Ishikawa (cell line): ENCODE data around the gene NR2F1-AS1.

ENCODE experiments used
- CEBPB ChIP-seq: IDR thresholded peaks from 2 replicates; pipeline ENCODE4 v1.6.1; 2012
- CREB1 ChIP-seq: IDR thresholded peaks from 2 replicates; pipeline ENCODE4 v1.6.1; 2012; ENCODE audit warnings: low read depth
- EGR1 ChIP-seq: IDR thresholded peaks from 2 replicates; pipeline ENCODE4 v1.6.1; 2012
- EP300 ChIP-seq: IDR thresholded peaks from 2 replicates; pipeline ENCODE4 v1.6.1; 2012; ENCODE audit warnings: borderline replicate concordance
- FOXM1 ChIP-seq: IDR thresholded peaks from 2 replicates; pipeline ENCODE4 v1.6.1; 2012; ENCODE audit warnings: low read depth, borderline replicate concordance
- NFIC ChIP-seq: IDR thresholded peaks from 2 replicates; pipeline ENCODE4 v1.6.1; 2012
- RAD21 ChIP-seq: IDR thresholded peaks from 2 replicates; pipeline ENCODE4 v1.6.1; 2012; ENCODE audit warnings: low read depth
- TAF1 ChIP-seq: IDR thresholded peaks from 2 replicates; pipeline ENCODE4 v1.6.1; 2012; ENCODE audit warnings: low read depth, mild to moderate bottlenecking
- TCF12 ChIP-seq: IDR thresholded peaks from 2 replicates; pipeline ENCODE4 v1.6.1; 2012; ENCODE audit warnings: low read depth
- TEAD4 ChIP-seq: IDR thresholded peaks from 2 replicates; pipeline ENCODE4 v1.6.1; 2012
- YY1 ChIP-seq: IDR thresholded peaks from 2 replicates; pipeline ENCODE4 v1.6.1; 2012; ENCODE audit warnings: low read depth
- ZBTB7A ChIP-seq: IDR thresholded peaks from 2 replicates; pipeline ENCODE4 v1.6.1; 2012; ENCODE audit warnings: low read depth
- TF ChIP-seq, protein P1 (sequence below): IDR thresholded peaks from 2 replicates; pipeline ENCODE4 v1.6.1; 2012
- TF ChIP-seq, protein P2 (sequence below): IDR thresholded peaks from 2 replicates; pipeline ENCODE4 v1.6.1; 2012
- TF ChIP-seq, protein P3 (sequence below): IDR thresholded peaks from 2 replicates; pipeline ENCODE4 v1.6.1; 2012; ENCODE audit warnings: low read depth, mild to moderate bottlenecking

The NR2F1-AS1 gene

DNA sequence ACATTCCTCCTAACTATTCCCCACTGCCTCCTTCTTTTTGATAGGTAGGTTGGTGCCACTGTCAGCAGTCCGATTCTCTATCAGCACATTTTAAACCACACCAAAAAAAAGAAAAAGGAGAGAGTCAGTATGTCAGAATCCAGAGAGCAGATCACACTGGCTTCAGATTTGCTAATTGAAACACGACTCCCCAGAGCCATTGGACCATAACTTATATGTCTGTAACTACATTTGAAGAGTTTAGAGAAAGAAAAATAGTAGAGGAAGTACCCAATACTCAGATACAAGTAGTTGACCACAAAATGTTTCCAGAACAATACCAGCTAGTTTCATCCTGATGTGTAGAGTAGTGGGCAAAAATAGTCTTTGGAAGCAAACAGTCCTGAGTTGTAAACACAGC is 216.6 kb downstream of the NR2F1-AS1 start:
- no peak for TF ChIP-seq TEAD4
- TF ChIP-seq, protein P1, sequence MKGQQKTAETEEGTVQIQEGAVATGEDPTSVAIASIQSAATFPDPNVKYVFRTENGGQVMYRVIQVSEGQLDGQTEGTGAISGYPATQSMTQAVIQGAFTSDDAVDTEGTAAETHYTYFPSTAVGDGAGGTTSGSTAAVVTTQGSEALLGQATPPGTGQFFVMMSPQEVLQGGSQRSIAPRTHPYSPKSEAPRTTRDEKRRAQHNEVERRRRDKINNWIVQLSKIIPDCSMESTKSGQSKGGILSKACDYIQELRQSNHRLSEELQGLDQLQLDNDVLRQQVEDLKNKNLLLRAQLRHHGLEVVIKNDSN, result no peak
- TF ChIP-seq RAD21, result no peak
- TF ChIP-seq CREB1, result no peak
- TF ChIP-seq CEBPB, result no peak
- no peak for TF ChIP-seq TCF12
- TF ChIP-seq, protein P2, sequence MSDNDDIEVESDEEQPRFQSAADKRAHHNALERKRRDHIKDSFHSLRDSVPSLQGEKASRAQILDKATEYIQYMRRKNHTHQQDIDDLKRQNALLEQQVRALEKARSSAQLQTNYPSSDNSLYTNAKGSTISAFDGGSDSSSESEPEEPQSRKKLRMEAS, result no peak
- TF ChIP-seq TAF1, result no peak
- no peak for TF ChIP-seq ZBTB7A
- no peak for TF ChIP-seq NFIC
- no peak for TF ChIP-seq FOXM1
- no peak for TF ChIP-seq YY1
- TF ChIP-seq EGR1, result no peak
- TF ChIP-seq EP300, result no peak
- TF ChIP-seq, protein P3, sequence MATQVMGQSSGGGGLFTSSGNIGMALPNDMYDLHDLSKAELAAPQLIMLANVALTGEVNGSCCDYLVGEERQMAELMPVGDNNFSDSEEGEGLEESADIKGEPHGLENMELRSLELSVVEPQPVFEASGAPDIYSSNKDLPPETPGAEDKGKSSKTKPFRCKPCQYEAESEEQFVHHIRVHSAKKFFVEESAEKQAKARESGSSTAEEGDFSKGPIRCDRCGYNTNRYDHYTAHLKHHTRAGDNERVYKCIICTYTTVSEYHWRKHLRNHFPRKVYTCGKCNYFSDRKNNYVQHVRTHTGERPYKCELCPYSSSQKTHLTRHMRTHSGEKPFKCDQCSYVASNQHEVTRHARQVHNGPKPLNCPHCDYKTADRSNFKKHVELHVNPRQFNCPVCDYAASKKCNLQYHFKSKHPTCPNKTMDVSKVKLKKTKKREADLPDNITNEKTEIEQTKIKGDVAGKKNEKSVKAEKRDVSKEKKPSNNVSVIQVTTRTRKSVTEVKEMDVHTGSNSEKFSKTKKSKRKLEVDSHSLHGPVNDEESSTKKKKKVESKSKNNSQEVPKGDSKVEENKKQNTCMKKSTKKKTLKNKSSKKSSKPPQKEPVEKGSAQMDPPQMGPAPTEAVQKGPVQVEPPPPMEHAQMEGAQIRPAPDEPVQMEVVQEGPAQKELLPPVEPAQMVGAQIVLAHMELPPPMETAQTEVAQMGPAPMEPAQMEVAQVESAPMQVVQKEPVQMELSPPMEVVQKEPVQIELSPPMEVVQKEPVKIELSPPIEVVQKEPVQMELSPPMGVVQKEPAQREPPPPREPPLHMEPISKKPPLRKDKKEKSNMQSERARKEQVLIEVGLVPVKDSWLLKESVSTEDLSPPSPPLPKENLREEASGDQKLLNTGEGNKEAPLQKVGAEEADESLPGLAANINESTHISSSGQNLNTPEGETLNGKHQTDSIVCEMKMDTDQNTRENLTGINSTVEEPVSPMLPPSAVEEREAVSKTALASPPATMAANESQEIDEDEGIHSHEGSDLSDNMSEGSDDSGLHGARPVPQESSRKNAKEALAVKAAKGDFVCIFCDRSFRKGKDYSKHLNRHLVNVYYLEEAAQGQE, result no peak

DNA sequence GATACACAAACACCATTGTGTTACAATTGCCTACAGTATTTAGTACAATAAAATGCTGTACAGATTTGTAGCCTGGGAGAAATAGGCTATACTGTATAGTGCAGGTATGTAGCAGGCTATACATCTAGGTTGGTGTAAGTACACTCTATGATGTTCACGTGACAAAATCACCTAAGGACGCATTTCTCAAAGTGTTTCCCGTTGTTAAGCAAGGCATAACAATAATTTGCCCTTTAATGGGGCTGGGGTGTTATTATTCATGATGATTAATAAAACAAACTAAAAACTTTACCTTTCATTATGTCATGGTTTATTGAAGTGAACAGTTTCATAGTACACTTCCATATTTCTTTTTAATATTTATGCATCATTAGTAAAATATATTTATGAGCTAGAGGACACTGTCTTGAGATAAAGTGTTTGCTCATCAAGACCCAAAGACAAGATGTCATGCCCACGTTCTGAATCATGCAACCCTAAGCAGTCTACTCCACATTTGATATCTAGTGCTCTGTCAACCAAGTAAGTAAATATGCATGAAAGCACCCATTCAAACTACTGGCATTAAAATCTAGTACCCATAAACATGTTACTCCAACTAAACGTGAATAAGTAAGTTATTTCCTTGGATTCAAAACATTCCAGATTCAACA is 220.5 kb downstream of the NR2F1-AS1 start:
- TF ChIP-seq, protein P3, result no peak
- TF ChIP-seq RAD21 (no peak), EP300 (no peak), ZBTB7A (no peak), TAF1 (no peak), FOXM1 (no peak), CEBPB (no peak), EGR1 (no peak), CREB1 (no peak), TCF12 (no peak), NFIC (no peak), TEAD4 (no peak), YY1 (no peak)
- TF ChIP-seq, protein P2, result no peak
- TF ChIP-seq, protein P1, result no peak

DNA sequence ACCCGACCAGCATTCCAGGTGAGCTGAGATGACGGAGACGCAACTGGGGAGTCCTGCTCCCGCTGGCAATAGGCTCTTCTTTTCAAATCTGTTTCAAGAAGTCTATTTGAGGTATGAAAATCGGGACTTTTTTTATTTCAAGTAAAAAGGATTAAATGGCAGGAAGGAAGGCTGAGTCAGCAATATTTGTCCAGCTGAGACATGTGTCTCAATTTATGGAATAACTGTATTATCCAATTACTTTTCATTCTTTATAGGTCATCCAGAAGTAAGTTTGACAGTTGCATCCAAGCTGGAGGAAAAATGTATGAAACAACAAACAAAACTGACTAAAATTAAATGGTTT is 221.1 kb downstream of the NR2F1-AS1 start:
- TF ChIP-seq TEAD4, result no peak
- TF ChIP-seq CREB1, result no peak
- TF ChIP-seq, protein P1, result no peak
- TF ChIP-seq ZBTB7A, result no peak
- TF ChIP-seq EGR1, result no peak
- no peak for TF ChIP-seq EP300
- TF ChIP-seq RAD21, result no peak
- no peak for TF ChIP-seq FOXM1
- TF ChIP-seq YY1, result no peak
